GM23338 (cell line): ENCODE data around the gene TMEM212.

ENCODE experiments used
- CREB1 ChIP-seq: fragments of 250-450 bp; sonication (Bioruptor Pico); IDR thresholded peaks from 2 replicates; pipeline ENCODE4 v1.5.0; 2020; ENCODE audit warnings: low read depth, mild to moderate bottlenecking, moderate library complexity
- ETS1 ChIP-seq: IDR thresholded peaks from 2 replicates; pipeline ENCODE4 v1.6.1; 2016; ENCODE audit warnings: antibody characterized with exemption
- EZH2 ChIP-seq: fragments of 200-600 bp; sonication (generic); IDR thresholded peaks from one replicate; pipeline ENCODE4 v1.8.0; 2017; ENCODE audit warnings: antibody characterized with exemption, mild to moderate bottlenecking, low read depth; ENCODE audit not compliant: unreplicated experiment
- EZH2phosphoT487 ChIP-seq: fragments of 200-600 bp; sonication (generic); IDR thresholded peaks from one replicate; pipeline ENCODE4 v1.8.1; 2018; ENCODE audit warnings: antibody characterized with exemption; ENCODE audit not compliant: unreplicated experiment
- JUNB ChIP-seq: IDR thresholded peaks from one replicate; pipeline ENCODE4 v1.6.1; 2016; ENCODE audit warnings: antibody characterized with exemption; ENCODE audit not compliant: unreplicated experiment
- NANOG ChIP-seq: IDR thresholded peaks from 2 replicates; pipeline ENCODE4 v1.6.1; 2016; ENCODE audit warnings: antibody characterized with exemption, borderline replicate concordance
- POLR2AphosphoS5 ChIP-seq: IDR thresholded peaks from 2 replicates; pipeline ENCODE4 v1.6.1; 2016; ENCODE audit warnings: antibody characterized with exemption, low read depth
- STAT1 ChIP-seq: IDR thresholded peaks from one replicate; pipeline ENCODE4 v1.6.1; 2016; ENCODE audit warnings: antibody characterized with exemption; ENCODE audit not compliant: unreplicated experiment
- ZNF114 ChIP-seq: fragments of 250-450 bp; sonication (Bioruptor Pico); IDR thresholded peaks from 2 replicates; pipeline ENCODE4 v1.5.0; 2020; ENCODE audit warnings: mild to moderate bottlenecking, moderate library complexity
- ZNF331 ChIP-seq: fragments of 250-450 bp; sonication (Bioruptor Pico); IDR thresholded peaks from 2 replicates; pipeline ENCODE4 v1.5.0; 2020; ENCODE audit warnings: low read depth, mild to moderate bottlenecking, moderate library complexity
- ZNF462 ChIP-seq: fragments of 250-450 bp; sonication (Bioruptor Pico); IDR thresholded peaks from 2 replicates; pipeline ENCODE4 v1.5.0; 2020; ENCODE audit warnings: mild to moderate bottlenecking, moderate library complexity
- TF ChIP-seq, protein P1 (sequence below), 2 experiments: fragments of 200-600 bp in 1 of 2; sonication (generic) in 1 of 2; conservative IDR thresholded peaks; 2 replicates each; pipeline versions ENCODE4 v1.5.1 to v1.6.1; 2016 to 2017; ENCODE audit warnings: antibody characterized with exemption in 2 of 2, low read depth in 2 of 2, mild to moderate bottlenecking in 2 of 2, moderate library complexity in 1 of 2
- TF ChIP-seq, protein P2 (sequence below): IDR thresholded peaks from one replicate; pipeline ENCODE4 v1.6.1; 2018; ENCODE audit warnings: antibody characterized with exemption; ENCODE audit not compliant: unreplicated experiment

DNA sequence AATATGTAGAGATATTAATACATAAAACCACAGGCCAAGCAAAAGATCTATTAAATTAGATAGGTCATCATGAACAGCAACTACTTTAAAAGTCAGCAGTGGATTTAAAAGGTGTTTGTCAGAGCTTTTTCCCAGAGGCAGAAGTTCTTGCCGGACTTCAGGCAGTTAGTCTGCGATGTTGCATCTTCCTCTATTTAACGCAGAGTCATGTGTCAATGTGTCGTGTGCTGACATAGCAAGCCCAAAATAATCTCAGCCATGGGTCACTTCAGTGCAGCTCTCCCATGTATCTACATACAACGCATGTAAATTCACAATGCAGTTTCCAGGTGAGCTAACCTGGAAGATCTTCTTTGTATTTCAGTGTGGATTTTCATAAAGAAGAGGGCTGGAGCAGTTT, 8.0 kb upstream of the TMEM212 start:
- TF ChIP-seq, protein P1, sequence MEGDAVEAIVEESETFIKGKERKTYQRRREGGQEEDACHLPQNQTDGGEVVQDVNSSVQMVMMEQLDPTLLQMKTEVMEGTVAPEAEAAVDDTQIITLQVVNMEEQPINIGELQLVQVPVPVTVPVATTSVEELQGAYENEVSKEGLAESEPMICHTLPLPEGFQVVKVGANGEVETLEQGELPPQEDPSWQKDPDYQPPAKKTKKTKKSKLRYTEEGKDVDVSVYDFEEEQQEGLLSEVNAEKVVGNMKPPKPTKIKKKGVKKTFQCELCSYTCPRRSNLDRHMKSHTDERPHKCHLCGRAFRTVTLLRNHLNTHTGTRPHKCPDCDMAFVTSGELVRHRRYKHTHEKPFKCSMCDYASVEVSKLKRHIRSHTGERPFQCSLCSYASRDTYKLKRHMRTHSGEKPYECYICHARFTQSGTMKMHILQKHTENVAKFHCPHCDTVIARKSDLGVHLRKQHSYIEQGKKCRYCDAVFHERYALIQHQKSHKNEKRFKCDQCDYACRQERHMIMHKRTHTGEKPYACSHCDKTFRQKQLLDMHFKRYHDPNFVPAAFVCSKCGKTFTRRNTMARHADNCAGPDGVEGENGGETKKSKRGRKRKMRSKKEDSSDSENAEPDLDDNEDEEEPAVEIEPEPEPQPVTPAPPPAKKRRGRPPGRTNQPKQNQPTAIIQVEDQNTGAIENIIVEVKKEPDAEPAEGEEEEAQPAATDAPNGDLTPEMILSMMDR (conservative IDR thresholded peaks at IDR 0.05; ENCODE audit: low read depth in 2 of 2) = no peak
- TF ChIP-seq EZH2 = no peak
- TF ChIP-seq POLR2AphosphoS5 = no peak
- TF ChIP-seq EZH2phosphoT487 = no peak
- TF ChIP-seq, protein P2, sequence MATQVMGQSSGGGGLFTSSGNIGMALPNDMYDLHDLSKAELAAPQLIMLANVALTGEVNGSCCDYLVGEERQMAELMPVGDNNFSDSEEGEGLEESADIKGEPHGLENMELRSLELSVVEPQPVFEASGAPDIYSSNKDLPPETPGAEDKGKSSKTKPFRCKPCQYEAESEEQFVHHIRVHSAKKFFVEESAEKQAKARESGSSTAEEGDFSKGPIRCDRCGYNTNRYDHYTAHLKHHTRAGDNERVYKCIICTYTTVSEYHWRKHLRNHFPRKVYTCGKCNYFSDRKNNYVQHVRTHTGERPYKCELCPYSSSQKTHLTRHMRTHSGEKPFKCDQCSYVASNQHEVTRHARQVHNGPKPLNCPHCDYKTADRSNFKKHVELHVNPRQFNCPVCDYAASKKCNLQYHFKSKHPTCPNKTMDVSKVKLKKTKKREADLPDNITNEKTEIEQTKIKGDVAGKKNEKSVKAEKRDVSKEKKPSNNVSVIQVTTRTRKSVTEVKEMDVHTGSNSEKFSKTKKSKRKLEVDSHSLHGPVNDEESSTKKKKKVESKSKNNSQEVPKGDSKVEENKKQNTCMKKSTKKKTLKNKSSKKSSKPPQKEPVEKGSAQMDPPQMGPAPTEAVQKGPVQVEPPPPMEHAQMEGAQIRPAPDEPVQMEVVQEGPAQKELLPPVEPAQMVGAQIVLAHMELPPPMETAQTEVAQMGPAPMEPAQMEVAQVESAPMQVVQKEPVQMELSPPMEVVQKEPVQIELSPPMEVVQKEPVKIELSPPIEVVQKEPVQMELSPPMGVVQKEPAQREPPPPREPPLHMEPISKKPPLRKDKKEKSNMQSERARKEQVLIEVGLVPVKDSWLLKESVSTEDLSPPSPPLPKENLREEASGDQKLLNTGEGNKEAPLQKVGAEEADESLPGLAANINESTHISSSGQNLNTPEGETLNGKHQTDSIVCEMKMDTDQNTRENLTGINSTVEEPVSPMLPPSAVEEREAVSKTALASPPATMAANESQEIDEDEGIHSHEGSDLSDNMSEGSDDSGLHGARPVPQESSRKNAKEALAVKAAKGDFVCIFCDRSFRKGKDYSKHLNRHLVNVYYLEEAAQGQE = no peak
- no peak for TF ChIP-seq JUNB
- TF ChIP-seq CREB1 = no peak
- TF ChIP-seq NANOG = no peak
- TF ChIP-seq ZNF114 = no peak
- no peak for TF ChIP-seq STAT1
- TF ChIP-seq ETS1 = no peak
- TF ChIP-seq ZNF462 = no peak
- no peak for TF ChIP-seq ZNF331 (CRISPR knock-in tag)
